Stimulated activated CD4-positive, alpha-beta T cell treated with anti-CD3 and anti-CD28 coated beads, Interleukin-1b, Interleukin-23, amount 100 ng/mL, for 48 hours (primary cell): ENCODE measurements around the gene MARCHF3.
"Not testable (repeated sequence)": the region's sequence is repeated elsewhere in the genome, so short reads cannot be mapped to it uniquely, and the experiment has no call there.

ENCODE experiments used
- DNase-seq: peaks from one replicate; pipeline ENCODE4 v3.0.0-alpha.2; 2020

The MARCHF3 gene

GRCh38 chr5:126948011-126948355 lies 82.4 kb downstream of the MARCHF3 start:
- no peak for DNase-seq

- DNase-seq, result no peak
These were observed 83.0 kb downstream of the MARCHF3 start for GRCh38 chr5:126947146-126948010.

GRCh38 chr5:126942908-126943307 lies 87.5 kb downstream of the MARCHF3 start:
- DNase-seq, result not testable (repeated sequence)

- no peak for DNase-seq
These were observed 89.0 kb downstream of the MARCHF3 start for GRCh38 chr5:126941403-126941802.

GRCh38 chr5:126939887-126940286 lies 90.5 kb downstream of the MARCHF3 start:
- DNase-seq, result no peak

- no peak for DNase-seq
These were observed 91.9 kb downstream of the MARCHF3 start for GRCh38 chr5:126938466-126938865.

- DNase-seq, result no peak
These were observed 92.6 kb downstream of the MARCHF3 start for GRCh38 chr5:126937771-126938170.

GRCh38 chr5:126936775-126937418 lies 93.5 kb downstream of the MARCHF3 start:
- DNase-seq, result no peak

GRCh38 chr5:126931963-126932660 lies 98.2 kb downstream of the MARCHF3 start:
- no peak for DNase-seq

GRCh38 chr5:126928041-126928440 lies 102.3 kb downstream of the MARCHF3 start:
- DNase-seq, result no peak

GRCh38 chr5:126927429-126927828 lies 102.9 kb downstream of the MARCHF3 start:
- DNase-seq, result no peak

- DNase-seq, result no peak
These were observed 104.2 kb downstream of the MARCHF3 start for GRCh38 chr5:126926187-126926586.

- DNase-seq, result no peak
These were observed 104.9 kb downstream of the MARCHF3 start for GRCh38 chr5:126925482-126925881.

GRCh38 chr5:126924331-126925033 lies 105.9 kb downstream of the MARCHF3 start:
- no peak for DNase-seq

- no peak for DNase-seq
These were observed 108.9 kb downstream of the MARCHF3 start for GRCh38 chr5:126921241-126922091.

- DNase-seq, result no peak
These were observed 110.1 kb downstream of the MARCHF3 start for GRCh38 chr5:126920291-126920690.

GRCh38 chr5:126919566-126919965 lies 110.8 kb downstream of the MARCHF3 start:
- no peak for DNase-seq

- DNase-seq, result no peak
These were observed 111.8 kb downstream of the MARCHF3 start for GRCh38 chr5:126918615-126918957.

- no peak for DNase-seq
These were observed 112.3 kb downstream of the MARCHF3 start for GRCh38 chr5:126917918-126918614.

- no peak for DNase-seq
These were observed 114.9 kb downstream of the MARCHF3 start for GRCh38 chr5:126915496-126915895.

- no peak for DNase-seq
These were observed 115.4 kb downstream of the MARCHF3 start for GRCh38 chr5:126914801-126915436.
